GM21576 (cell line): ENCODE data around the gene DNAJB8.

ENCODE experiments used
- ATAC-seq: cut with Tn5 transposase; IDR thresholded peaks from one replicate; pipeline ENCODE4 v1.9.1; 2021; ENCODE audit warnings: mild to moderate bottlenecking, moderate library complexity; ENCODE audit not compliant: unreplicated experiment

Gene DNAJB8

DNA sequence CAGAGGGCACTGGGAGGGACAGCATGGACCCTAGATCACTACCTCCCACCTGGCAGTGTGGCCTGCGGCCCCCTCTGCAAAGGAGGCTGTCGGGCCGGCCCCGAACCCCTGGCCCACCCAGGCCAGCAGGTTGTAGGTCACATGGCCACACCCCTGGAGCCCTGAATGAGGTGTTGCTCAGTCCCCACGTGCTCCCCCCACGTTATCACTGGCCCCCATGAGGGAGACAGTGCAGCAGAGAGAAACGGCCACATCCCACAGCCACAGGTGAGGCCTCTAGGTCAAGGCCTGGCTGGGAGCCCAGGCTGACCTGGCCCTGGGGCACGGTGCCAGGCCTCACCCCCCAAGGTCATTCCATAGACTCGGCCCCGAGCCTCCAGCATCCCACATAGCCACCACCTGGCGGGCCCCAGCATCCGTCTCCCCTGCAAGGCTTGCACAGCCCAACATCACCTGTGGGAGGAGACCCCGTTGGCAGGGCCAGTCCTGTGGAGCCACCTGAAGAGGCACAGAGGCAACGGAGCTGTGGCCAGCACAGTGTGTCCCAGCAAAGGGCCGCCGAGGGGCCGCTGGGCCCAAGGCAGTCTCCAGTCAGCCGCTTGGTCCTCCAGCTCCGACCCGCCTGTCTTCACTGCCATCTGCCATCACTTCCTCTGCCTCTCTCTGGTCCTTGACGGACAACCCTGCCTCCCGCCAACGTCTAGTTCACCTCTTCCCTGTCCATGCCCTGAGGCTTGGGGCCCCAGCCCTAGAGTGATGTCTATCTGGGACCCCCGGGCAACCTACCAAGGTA, 53.1 kb downstream of the DNAJB8 start:
- ATAC-seq: no peak

DNA sequence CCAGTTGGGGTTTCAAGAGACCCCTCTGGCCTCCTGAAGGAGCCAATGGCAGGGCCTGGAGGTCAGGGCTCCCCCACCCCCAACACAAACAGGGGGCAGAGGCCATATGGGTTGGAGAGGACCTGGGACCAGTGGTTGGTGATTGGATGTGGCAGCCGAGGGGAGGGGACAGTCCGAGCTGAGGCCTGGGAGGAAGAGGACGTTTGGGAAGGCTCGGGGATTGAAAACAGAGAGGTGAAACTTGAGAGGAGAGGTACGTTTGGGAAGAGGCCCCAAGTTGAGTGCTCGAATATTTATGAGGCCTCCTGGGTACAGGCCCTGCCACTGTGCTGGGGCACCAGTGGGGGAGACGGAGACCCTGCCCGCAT, 53.7 kb downstream of the DNAJB8 start:
- ATAC-seq: no peak
